PFSK-1 (cell line): ENCODE measurements around the gene DENND1B.

Experiments used
- FOXP2 ChIP-seq: optimal IDR thresholded peaks from 2 replicates; pipeline ENCODE3; 2011; ENCODE audit warnings: borderline replicate concordance, control low read depth, inconsistent platforms; ENCODE audit not compliant: insufficient read depth; ENCODE audit errors: extremely low read length, extremely low read depth
- POLR2AphosphoS5 ChIP-seq: IDR thresholded peaks from 2 replicates; pipeline ENCODE4 v1.6.1; 2012; ENCODE audit warnings: low read depth, mild to moderate bottlenecking, control low read depth, low read length, moderate library complexity
- REST ChIP-seq, 2 experiments: IDR thresholded peaks; 2 replicates each; pipeline versions ENCODE4 v1.6.1 to v1.8.0; 2011 to 2012; ENCODE audit warnings: low read depth in 2 of 2, low read length in 2 of 2, control low read depth in 1 of 2, inconsistent platforms in 1 of 2, mild to moderate bottlenecking in 1 of 2, moderate library complexity in 1 of 2; ENCODE audit not compliant: insufficient read depth in 1 of 2
- SIN3A ChIP-seq: IDR thresholded peaks from 2 replicates; pipeline ENCODE4 v1.6.1; 2012; ENCODE audit warnings: mild to moderate bottlenecking, low read length, moderate library complexity, borderline replicate concordance; ENCODE audit not compliant: insufficient read depth
- TAF1 ChIP-seq: IDR thresholded peaks from 2 replicates; pipeline ENCODE4 v1.6.1; 2012; ENCODE audit warnings: low read length, control low read depth, borderline replicate concordance; ENCODE audit not compliant: insufficient read depth

- no peak for TF ChIP-seq TAF1
- no peak for TF ChIP-seq POLR2AphosphoS5
- no peak for TF ChIP-seq REST (IDR thresholded peaks at IDR 0.05; ENCODE audit: insufficient read depth in 1 of 2, low read depth in 2 of 2, low read length in 2 of 2)
- TF ChIP-seq SIN3A, result no peak
- TF ChIP-seq FOXP2, result no peak
Observed at GRCh38 chr1:197632651-197633050, 142.6 kb downstream of the DENND1B start.
